A549 (cell line): ENCODE data around the gene AMIGO1.

Experiments used
- CBX8 ChIP-seq: fragments of 200-600 bp; sonication (generic); IDR thresholded peaks from 2 replicates; pipeline ENCODE4 v1.6.1; 2016
- CHD2 ChIP-seq: fragments of 150-350 bp; IDR thresholded peaks from 2 replicates; pipeline ENCODE4 v1.6.1; 2014; ENCODE audit warnings: low read length; ENCODE audit not compliant: partially characterized antibody
- EHF ChIP-seq: fragments of 250-450 bp; sonication (Bioruptor Pico); IDR thresholded peaks from 2 replicates; pipeline ENCODE4 v1.5.0; 2020; ENCODE audit warnings: mild to moderate bottlenecking
- POLR2A ChIP-seq: IDR thresholded peaks from 2 replicates; pipeline ENCODE4 v1.6.1; 2012; ENCODE audit warnings: mild to moderate bottlenecking, low read length
- ZC3H11A ChIP-seq: fragments of 450-650 bp; IDR thresholded peaks from 2 replicates; pipeline ENCODE4 v1.6.1; 2014; ENCODE audit warnings: antibody characterized with exemption, mild to moderate bottlenecking
- TF ChIP-seq, protein P1 (sequence below): fragments of >200 bp; sonication (Bioruptor Twin); formaldehyde crosslinking; IDR thresholded peaks from 3 replicates; pipeline ENCODE4 v1.5.1; 2016
- TF ChIP-seq, protein P2 (sequence below): fragments of 450-650 bp; IDR thresholded peaks from 2 replicates; pipeline ENCODE4 v1.6.1; 2014; ENCODE audit warnings: antibody characterized with exemption
- TF ChIP-seq, protein P3 (sequence below): IDR thresholded peaks from 2 replicates; pipeline ENCODE4 v1.6.1; 2012
- TF ChIP-seq, protein P4 (sequence below): IDR thresholded peaks from 2 replicates; pipeline ENCODE4 v1.6.1; 2012

DNA sequence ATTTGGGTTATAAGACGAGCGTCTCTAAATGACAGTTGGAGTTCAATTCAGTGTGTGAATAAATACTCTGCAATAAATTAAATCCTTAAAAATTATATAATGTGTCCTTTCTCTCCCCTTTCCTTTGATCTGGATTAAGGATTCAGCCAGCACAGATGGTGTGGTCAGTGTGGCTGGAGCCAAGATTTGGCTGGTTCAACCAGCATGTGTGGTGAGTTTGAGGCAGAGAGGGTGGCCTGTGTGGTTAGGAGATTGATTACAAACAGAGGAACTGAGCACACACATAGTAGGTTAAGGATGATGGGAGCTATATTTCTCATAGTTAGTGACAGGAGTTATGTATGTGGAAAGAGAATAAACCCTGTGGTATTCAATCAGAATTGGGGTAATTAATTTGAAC is 14.2 kb upstream of the AMIGO1 start:
- TF ChIP-seq CHD2 (no peak), EHF (CRISPR knock-in tag) (no peak), ZC3H11A (no peak), CBX8 (no peak), POLR2A (no peak)
- TF ChIP-seq, protein P1, sequence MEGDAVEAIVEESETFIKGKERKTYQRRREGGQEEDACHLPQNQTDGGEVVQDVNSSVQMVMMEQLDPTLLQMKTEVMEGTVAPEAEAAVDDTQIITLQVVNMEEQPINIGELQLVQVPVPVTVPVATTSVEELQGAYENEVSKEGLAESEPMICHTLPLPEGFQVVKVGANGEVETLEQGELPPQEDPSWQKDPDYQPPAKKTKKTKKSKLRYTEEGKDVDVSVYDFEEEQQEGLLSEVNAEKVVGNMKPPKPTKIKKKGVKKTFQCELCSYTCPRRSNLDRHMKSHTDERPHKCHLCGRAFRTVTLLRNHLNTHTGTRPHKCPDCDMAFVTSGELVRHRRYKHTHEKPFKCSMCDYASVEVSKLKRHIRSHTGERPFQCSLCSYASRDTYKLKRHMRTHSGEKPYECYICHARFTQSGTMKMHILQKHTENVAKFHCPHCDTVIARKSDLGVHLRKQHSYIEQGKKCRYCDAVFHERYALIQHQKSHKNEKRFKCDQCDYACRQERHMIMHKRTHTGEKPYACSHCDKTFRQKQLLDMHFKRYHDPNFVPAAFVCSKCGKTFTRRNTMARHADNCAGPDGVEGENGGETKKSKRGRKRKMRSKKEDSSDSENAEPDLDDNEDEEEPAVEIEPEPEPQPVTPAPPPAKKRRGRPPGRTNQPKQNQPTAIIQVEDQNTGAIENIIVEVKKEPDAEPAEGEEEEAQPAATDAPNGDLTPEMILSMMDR: no peak
- TF ChIP-seq, protein P2, sequence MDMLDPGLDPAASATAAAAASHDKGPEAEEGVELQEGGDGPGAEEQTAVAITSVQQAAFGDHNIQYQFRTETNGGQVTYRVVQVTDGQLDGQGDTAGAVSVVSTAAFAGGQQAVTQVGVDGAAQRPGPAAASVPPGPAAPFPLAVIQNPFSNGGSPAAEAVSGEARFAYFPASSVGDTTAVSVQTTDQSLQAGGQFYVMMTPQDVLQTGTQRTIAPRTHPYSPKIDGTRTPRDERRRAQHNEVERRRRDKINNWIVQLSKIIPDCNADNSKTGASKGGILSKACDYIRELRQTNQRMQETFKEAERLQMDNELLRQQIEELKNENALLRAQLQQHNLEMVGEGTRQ: no peak
- TF ChIP-seq, protein P3, sequence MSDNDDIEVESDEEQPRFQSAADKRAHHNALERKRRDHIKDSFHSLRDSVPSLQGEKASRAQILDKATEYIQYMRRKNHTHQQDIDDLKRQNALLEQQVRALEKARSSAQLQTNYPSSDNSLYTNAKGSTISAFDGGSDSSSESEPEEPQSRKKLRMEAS: no peak
- TF ChIP-seq, protein P4, sequence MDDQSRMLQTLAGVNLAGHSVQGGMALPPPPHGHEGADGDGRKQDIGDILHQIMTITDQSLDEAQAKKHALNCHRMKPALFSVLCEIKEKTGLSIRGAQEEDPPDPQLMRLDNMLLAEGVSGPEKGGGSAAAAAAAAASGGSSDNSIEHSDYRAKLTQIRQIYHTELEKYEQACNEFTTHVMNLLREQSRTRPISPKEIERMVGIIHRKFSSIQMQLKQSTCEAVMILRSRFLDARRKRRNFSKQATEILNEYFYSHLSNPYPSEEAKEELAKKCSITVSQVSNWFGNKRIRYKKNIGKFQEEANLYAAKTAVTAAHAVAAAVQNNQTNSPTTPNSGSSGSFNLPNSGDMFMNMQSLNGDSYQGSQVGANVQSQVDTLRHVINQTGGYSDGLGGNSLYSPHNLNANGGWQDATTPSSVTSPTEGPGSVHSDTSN: no peak
